Measurements from ENCODE around the gene SLC16A1. TPM values are rescaled to one million over a fixed set of nuclear protein-coding genes. Genes with fewer than 3 reads are reported as not detected.

SLC16A1 gene
- total and polyA plus RNA-seq, 8 donors = 14.5 to 33.0 (median 29.9) TPM

- no peaks in the 10 kb centered on the region for H3K27me3 ChIP-seq
- no peak overlapping the region for H3K4me3 ChIP-seq
- ATAC-seq = no peak
- no peak for TF ChIP-seq CTCF (IDR thresholded peaks at IDR 0.05)
- H3K27ac ChIP-seq = no peak overlapping the region
- H3K4me1 ChIP-seq = no peaks in the 10 kb centered on the region
- DNase-seq = no peak
- no peaks in the 10 kb centered on the region for H3K36me3 ChIP-seq
- intact Hi-C loops (cut with DNase I) = no loop called here
- H3K9me3 ChIP-seq = no peaks in the 10 kb centered on the region
Observed at GRCh38 chr1:112927462-112927990, 28.5 kb downstream of the SLC16A1 start.

- no peak overlapping the region for H3K4me3 ChIP-seq
- no peak overlapping the region for H3K27ac ChIP-seq
- no peak for DNase-seq
- H3K36me3 ChIP-seq = no peaks in the 10 kb centered on the region
- no peaks in the 10 kb centered on the region for H3K27me3 ChIP-seq
- no peaks in the 10 kb centered on the region for H3K9me3 ChIP-seq
- H3K4me1 ChIP-seq = no peaks in the 10 kb centered on the region
- ATAC-seq = no peak
- no peak for TF ChIP-seq CTCF (IDR thresholded peaks at IDR 0.05)
- intact Hi-C loops (cut with DNase I) = no loop called here
Observed at GRCh38 chr1:112926858-112927257, 29.1 kb downstream of the SLC16A1 start.

- no peaks in the 10 kb centered on the region for H3K36me3 ChIP-seq
- no peak for DNase-seq
- H3K4me3 ChIP-seq = no peak overlapping the region
- H3K27me3 ChIP-seq = no peaks in the 10 kb centered on the region
- TF ChIP-seq CTCF (IDR thresholded peaks at IDR 0.05) = no peak
- intact Hi-C loops (cut with DNase I) = no loop called here
- H3K4me1 ChIP-seq = no peaks in the 10 kb centered on the region
- H3K27ac ChIP-seq = no peak overlapping the region
- ATAC-seq = no peak
- H3K9me3 ChIP-seq = no peaks in the 10 kb centered on the region
Observed at GRCh38 chr1:112925015-112925414, 31.0 kb downstream of the SLC16A1 start.

- no peak for TF ChIP-seq CTCF (IDR thresholded peaks at IDR 0.05)
- intact Hi-C loops (cut with DNase I) = no loop called here
- no peak for ATAC-seq
Observed at GRCh38 chr1:112923959-112924349, 32.0 kb downstream of the SLC16A1 start.

GRCh38 chr1:112923234-112923958 lies 32.6 kb downstream of the SLC16A1 start:
- Histone ChIP-seq H3K27ac (no peak overlapping the region), H3K9me3 (no peaks in the 10 kb centered on the region), H3K4me1 (no peaks in the 10 kb centered on the region), H3K4me3 (no peak overlapping the region), H3K27me3 (no peaks in the 10 kb centered on the region), H3K36me3 (no peaks in the 10 kb centered on the region)
- TF ChIP-seq CTCF (IDR thresholded peaks at IDR 0.05) = no peak
- DNase-seq (no peak), ATAC-seq (no peak)
- intact Hi-C loops (cut with DNase I) = no loop called here

More at GRCh38 chr1:112923959-112924349, 32.0 kb downstream of the SLC16A1 start:
- no peak for DNase-seq
- Histone ChIP-seq H3K36me3 (no peaks in the 10 kb centered on the region), H3K4me1 (no peaks in the 10 kb centered on the region), H3K27ac (no peak overlapping the region), H3K9me3 (no peaks in the 10 kb centered on the region), H3K4me3 (no peak overlapping the region), H3K27me3 (no peaks in the 10 kb centered on the region)
